Activated T-cell treated with anti-CD3 and anti-CD28 coated beads, Interleukin-2, amount 50 U/mL, for 72 hours (primary cell): ENCODE measurements around the gene TBC1D23. TPM values are rescaled to one million over a fixed set of nuclear protein-coding genes. Genes with fewer than 3 reads are reported as not detected.

Experiments used
- total RNA-seq, 2 donors: library from RNA; stranded (reverse); gene quantifications; one replicate each; pipeline ENCODE4 v1.2.3, GENCODE V29; 2022

TBC1D23 gene
- total RNA-seq, 2 donors from 2014 or later = 26.0 to 27.5 TPM

Other genes with a start within 250 kb of the TBC1D23 start
- gene FILIP1L, start 146.5 kb upstream of the TBC1D23 start, total RNA-seq = under 1 TPM; 0.46 to 0.93 TPM
- gene NIT2, start 73.8 kb downstream of the TBC1D23 start, total RNA-seq = 10 to 100 TPM; 37.6 to 39.9 TPM
- gene TOMM70, start 140.1 kb downstream of the TBC1D23 start, total RNA-seq = 10 to 100 TPM; 42.9 to 48.1 TPM
- 1 to 10 TPM; 3.1 to 3.2 TPM for gene LNP1, start 140.5 kb downstream of the TBC1D23 start, total RNA-seq
- gene TMEM45A, start 231.6 kb downstream of the TBC1D23 start, total RNA-seq = 1 to 10 TPM in 1 of 2 donors, under 1 TPM in 1; 0.26 to 1.5 TPM